Ascending aorta (tissue), 2 donors: ENCODE results near the gene VWA8. TPM values are rescaled to one million over a fixed set of nuclear protein-coding genes. Genes with fewer than 3 reads are reported as not detected.

Experiments
- DNase-seq, 2 donors: peaks; one replicate each; pipeline ENCODE4 v3.0.0-alpha.2; 2019; ENCODE audit warnings: low spot score in 2 of 2
- H3K27ac ChIP-seq, 2 donors: fragments of 200-600 bp; sonication (generic); one replicate each; pipeline ENCODE4 v1.5.1; 2016 to 2017; ENCODE audit warnings: mild to moderate bottlenecking in 1 of 2
- H3K27me3 ChIP-seq: fragments of 200-600 bp; sonication (generic); one replicate; pipeline ENCODE4 v1.5.1; 2017
- H3K36me3 ChIP-seq, 2 donors: fragments of 200-600 bp; sonication (generic); one replicate each; pipeline ENCODE4 v1.5.1; 2016
- H3K4me1 ChIP-seq, 2 donors: fragments of 200-600 bp; sonication (generic); one replicate each; pipeline ENCODE4 v1.5.1; 2016 to 2017; ENCODE audit warnings: mild to moderate bottlenecking in 1 of 2
- H3K4me3 ChIP-seq, 2 donors: fragments of 200-600 bp; sonication (generic); one replicate each; pipeline ENCODE4 v1.5.1; 2016 to 2017; ENCODE audit warnings: mild to moderate bottlenecking in 1 of 2
- H3K9me3 ChIP-seq, 2 donors: fragments of 200-600 bp; sonication (generic); one replicate each; pipeline ENCODE4 v1.5.1; 2016
- CTCF ChIP-seq, 3 experiments: fragments of 200-600 bp in 2 of 3; fragments of 450-650 bp in 1 of 3; sonication (generic) in 2 of 3; IDR thresholded peaks; one replicate each; pipeline ENCODE4 v1.5.1; 2016 to 2019; ENCODE audit warnings: antibody characterized with exemption in 3 of 3, mild to moderate bottlenecking in 1 of 3, moderate library complexity in 1 of 3
- intact Hi-C: fragments of 100-400 bp; cut with DNase I; formaldehyde crosslinking; loops from one replicate; pipeline ENCODE4 v1.15.1; 2023
- total RNA-seq: library from RNA; depleted of rRNA; stranded (reverse); fragments of >200 nt; gene quantifications from one replicate; pipeline ENCODE4 v1.1.0, GENCODE V29; 2016

VWA8 gene
- total RNA-seq, 1 donor from 2014 or later, result 10.4 TPM

GRCh38 chr13:41720839-41721561, 239.9 kb downstream of the VWA8 start:
- H3K36me3 ChIP-seq, result no peaks in the 10 kb centered on the region
- intact Hi-C loops, result no loop called here
- H3K4me3 ChIP-seq, result no peak overlapping the region
- H3K9me3 ChIP-seq, result no peaks in the 10 kb centered on the region
- no peak for DNase-seq
- no peaks in the 10 kb centered on the region for H3K4me1 ChIP-seq
- H3K27me3 ChIP-seq, result no peaks in the 10 kb centered on the region
- no peak overlapping the region for H3K27ac ChIP-seq
- TF ChIP-seq CTCF (IDR thresholded peaks at IDR 0.05), result no peak

DNA sequence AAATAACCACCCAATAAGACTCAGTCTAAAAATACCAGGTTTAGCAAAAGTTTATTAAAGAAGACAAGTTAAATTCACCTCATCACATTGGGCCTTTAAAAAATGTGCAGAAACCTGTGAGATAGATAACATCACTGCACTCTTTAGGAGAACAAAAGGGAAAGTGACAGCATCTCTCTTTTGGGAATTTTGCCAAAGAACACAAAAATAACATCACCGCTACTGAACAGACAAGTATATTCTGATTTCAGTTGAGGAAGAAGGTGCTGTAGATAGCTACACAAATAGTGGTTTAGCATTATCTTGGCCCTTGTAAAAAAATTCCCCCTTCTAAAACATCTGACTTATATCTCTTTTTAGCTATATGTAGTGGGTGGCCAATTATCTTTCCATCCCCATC, 244.7 kb downstream of the VWA8 start:
- H3K27me3 ChIP-seq, result no peaks in the 10 kb centered on the region
- intact Hi-C loops, result loop anchor here (2.0 kb wide), 1 partner anchor 47 kb away; no protein-coding TSS in a partner anchor

GRCh38 chr13:41713405-41713804, 247.5 kb downstream of the VWA8 start:
- no peak for TF ChIP-seq CTCF (IDR thresholded peaks at IDR 0.05)
- intact Hi-C loops, result no loop called here

More for the DNA sequence above, 244.7 kb downstream of the VWA8 start:
- no peaks in the 10 kb centered on the region for H3K9me3 ChIP-seq
- no peak for TF ChIP-seq CTCF (IDR thresholded peaks at IDR 0.05)
- H3K4me1 ChIP-seq, result no peaks in the 10 kb centered on the region
- no peak overlapping the region for H3K4me3 ChIP-seq
- H3K27ac ChIP-seq, result no peak overlapping the region
- no peak for DNase-seq
- H3K36me3 ChIP-seq, result no peaks in the 10 kb centered on the region

GRCh38 chr13:41710771-41711170, 250.1 kb downstream of the VWA8 start:
- intact Hi-C loops, result no loop called here
- Histone ChIP-seq H3K4me1 (peaks cover 6 to 27% of the 10 kb centered on the region in 2 donors), H3K27ac (no peak overlapping the region), H3K4me3 (no peak overlapping the region), H3K9me3 (no peaks in the 10 kb centered on the region), H3K36me3 (no peaks in the 10 kb centered on the region), H3K27me3 (no peaks in the 10 kb centered on the region)
- DNase-seq, result no peak
- no peak for TF ChIP-seq CTCF (IDR thresholded peaks at IDR 0.05)

More at GRCh38 chr13:41713405-41713804, 247.5 kb downstream of the VWA8 start:
- Histone ChIP-seq H3K36me3 (no peaks in the 10 kb centered on the region), H3K27ac (no peak overlapping the region), H3K27me3 (no peaks in the 10 kb centered on the region), H3K4me3 (no peak overlapping the region), H3K9me3 (no peaks in the 10 kb centered on the region), H3K4me1 (peaks cover 0 to 15% of the 10 kb centered on the region in 2 donors)
- DNase-seq, result no peak

DNA sequence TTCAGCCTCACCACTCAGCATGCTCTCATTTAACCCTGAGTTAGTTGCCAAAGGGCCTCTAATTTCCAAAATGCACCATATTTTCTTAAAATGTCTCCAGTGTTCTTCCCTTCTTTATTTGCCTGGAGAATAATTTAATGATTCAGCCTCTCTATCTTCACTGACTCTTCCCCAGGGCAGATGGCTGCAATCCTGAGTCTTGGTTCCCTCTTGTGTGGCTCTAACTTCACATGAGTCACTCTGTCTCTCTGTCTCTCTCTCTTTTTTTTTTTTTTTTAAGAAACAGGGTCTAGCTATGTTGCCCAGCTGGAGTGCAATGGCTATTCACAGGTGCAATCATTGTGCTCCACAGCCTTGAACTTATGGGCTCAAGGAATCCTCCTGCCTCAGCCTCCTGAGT, 251.4 kb downstream of the VWA8 start:
- Histone ChIP-seq H3K27me3 (no peaks in the 10 kb centered on the region), H3K36me3 (no peaks in the 10 kb centered on the region), H3K27ac (peak overlapping the region; percentile 80 to 84), H3K4me3 (no peak overlapping the region), H3K4me1 (peaks cover 6 to 27% of the 10 kb centered on the region in 2 donors), H3K9me3 (no peaks in the 10 kb centered on the region)
- DNase-seq, result no peak
- intact Hi-C loops, result loop anchor here (10.0 kb wide), 2 partner anchors 335 to 645 kb away; partner anchors contain the start of genes DGKH and WBP4
- TF ChIP-seq CTCF (IDR thresholded peaks at IDR 0.05), result no peak
